Vagina (tissue), 2 donors: Measurements from ENCODE around the gene GJC2. TPM values are rescaled to one million over a fixed set of nuclear protein-coding genes. Genes with fewer than 3 reads are reported as not detected.

Source experiments
- DNase-seq, 2 donors: peaks; one replicate each; pipeline ENCODE4 v3.0.0-alpha.2; 2017; ENCODE audit errors: extremely low spot score in 2 of 2
- H3K27ac ChIP-seq: fragments of 200-600 bp; sonication (generic); one replicate; pipeline ENCODE4 v1.5.1; 2019
- H3K27me3 ChIP-seq: fragments of 200-600 bp; sonication (generic); one replicate; pipeline ENCODE4 v1.5.1; 2019
- H3K36me3 ChIP-seq, 2 donors: fragments of 200-600 bp; sonication (generic); one replicate each; pipeline ENCODE4 v1.5.1; 2017 to 2019
- H3K4me1 ChIP-seq: fragments of 200-600 bp; sonication (generic); one replicate; pipeline ENCODE4 v1.5.1; 2019
- H3K4me3 ChIP-seq, 2 donors: fragments of 200-600 bp; sonication (generic); 1 replicate in 1 of 2; 2 replicates in 1 of 2; pipeline ENCODE4 v1.5.1; 2016 to 2019
- H3K9me3 ChIP-seq: fragments of 200-600 bp; sonication (generic); one replicate; pipeline ENCODE4 v1.5.1; 2019
- CTCF ChIP-seq, 3 experiments: fragments of 450-650 bp in 2 of 3; fragments of 200-600 bp in 1 of 3; sonication (generic) in 1 of 3; IDR thresholded peaks; one replicate each; pipeline ENCODE4 v1.5.1; 2017 to 2019; ENCODE audit warnings: antibody characterized with exemption in 3 of 3, mild to moderate bottlenecking in 2 of 3, moderate library complexity in 2 of 3
- POLR2A ChIP-seq, 2 donors: fragments of 450-650 bp; IDR thresholded peaks; one replicate each; pipeline ENCODE4 v1.6.1; 2017; ENCODE audit warnings: antibody characterized with exemption in 2 of 2, mild to moderate bottlenecking in 2 of 2, moderate library complexity in 2 of 2
- POLR2AphosphoS5 ChIP-seq, 2 donors: sonication (generic); formaldehyde crosslinking; IDR thresholded peaks; one replicate each; pipeline ENCODE4 v1.9.0; 2017; ENCODE audit warnings: antibody characterized with exemption in 2 of 2, mild to moderate bottlenecking in 2 of 2, low read depth in 1 of 2; ENCODE audit not compliant: insufficient read depth in 1 of 2
- intact Hi-C: fragments of 100-400 bp; cut with DNase I; formaldehyde crosslinking; loops from one replicate; pipeline ENCODE4 v1.15.1; 2023
- total RNA-seq: library from RNA; depleted of rRNA; stranded (reverse); fragments of >200 nt; gene quantifications from one replicate; pipeline ENCODE4 v1.2.3, GENCODE V29; 2016

The GJC2 gene
- total RNA-seq, 1 donor from 2014 or later: 4.4 TPM

GRCh38 chr1:228174482-228175315, 25.0 kb downstream of the GJC2 start:
- Histone ChIP-seq H3K36me3 (peaks cover 0 to 10% of the 10 kb centered on the region in 2 donors), H3K27me3 (no peaks in the 10 kb centered on the region), H3K9me3 (no peaks in the 10 kb centered on the region), H3K4me1 (peaks cover 9% of the 10 kb centered on the region), H3K27ac (no peak overlapping the region), H3K4me3 (no peak overlapping the region)
- DNase-seq: no peak
- TF ChIP-seq POLR2AphosphoS5 (IDR thresholded peaks at IDR 0.05; ENCODE audit: insufficient read depth in 1 of 2, low read depth in 1 of 2): no peak
- TF ChIP-seq POLR2A (IDR thresholded peaks at IDR 0.05): no peak
- no peak for TF ChIP-seq CTCF (IDR thresholded peaks at IDR 0.05)
- intact Hi-C loops: no loop called here

- peaks cover 0 to 10% of the 10 kb centered on the region in 2 donors for H3K36me3 ChIP-seq
- no peak for TF ChIP-seq POLR2AphosphoS5 (IDR thresholded peaks at IDR 0.05; ENCODE audit: insufficient read depth in 1 of 2, low read depth in 1 of 2)
- no peak for TF ChIP-seq POLR2A (IDR thresholded peaks at IDR 0.05)
- no peak for TF ChIP-seq CTCF (IDR thresholded peaks at IDR 0.05)
- H3K27me3 ChIP-seq: no peaks in the 10 kb centered on the region
- no peak for DNase-seq
- no peaks in the 10 kb centered on the region for H3K9me3 ChIP-seq
- H3K4me1 ChIP-seq: peaks cover 9% of the 10 kb centered on the region
- H3K4me3 ChIP-seq: no peak overlapping the region
- intact Hi-C loops: no loop called here
- no peak overlapping the region for H3K27ac ChIP-seq
Measured at GRCh38 chr1:228175316-228176023, 25.7 kb downstream of the GJC2 start.

GRCh38 chr1:228176024-228176395, 26.3 kb downstream of the GJC2 start:
- intact Hi-C loops: no loop called here
- Histone ChIP-seq H3K4me3 (no peak overlapping the region), H3K36me3 (peaks cover 0 to 10% of the 10 kb centered on the region in 2 donors), H3K9me3 (no peaks in the 10 kb centered on the region), H3K4me1 (peaks cover 9% of the 10 kb centered on the region), H3K27me3 (no peaks in the 10 kb centered on the region), H3K27ac (no peak overlapping the region)
- TF ChIP-seq POLR2A (IDR thresholded peaks at IDR 0.05): no peak
- no peak for DNase-seq

GRCh38 chr1:228176461-228177182, 26.9 kb downstream of the GJC2 start:
- peaks cover 9% of the 10 kb centered on the region for H3K4me1 ChIP-seq
- H3K36me3 ChIP-seq: peaks cover 0 to 10% of the 10 kb centered on the region in 2 donors
- no peak for DNase-seq
- no peaks in the 10 kb centered on the region for H3K9me3 ChIP-seq
- H3K4me3 ChIP-seq: no peak overlapping the region
- TF ChIP-seq POLR2AphosphoS5 (IDR thresholded peaks at IDR 0.05; ENCODE audit: insufficient read depth in 1 of 2, low read depth in 1 of 2) (no peak), POLR2A (IDR thresholded peaks at IDR 0.05) (no peak), CTCF (IDR thresholded peaks at IDR 0.05) (no peak)
- intact Hi-C loops: no loop called here
- no peak overlapping the region for H3K27ac ChIP-seq
- no peaks in the 10 kb centered on the region for H3K27me3 ChIP-seq

- Histone ChIP-seq H3K27ac (no peak overlapping the region), H3K4me3 (no peak overlapping the region), H3K4me1 (peaks cover 9% of the 10 kb centered on the region), H3K36me3 (peaks cover 0 to 10% of the 10 kb centered on the region in 2 donors), H3K9me3 (no peaks in the 10 kb centered on the region), H3K27me3 (no peaks in the 10 kb centered on the region)
- TF ChIP-seq POLR2A (IDR thresholded peaks at IDR 0.05) (no peak), POLR2AphosphoS5 (IDR thresholded peaks at IDR 0.05; ENCODE audit: insufficient read depth in 1 of 2, low read depth in 1 of 2) (no peak), CTCF (IDR thresholded peaks at IDR 0.05) (no peak)
- intact Hi-C loops: no loop called here
- no peak for DNase-seq
Measured at GRCh38 chr1:228177183-228177475, 27.4 kb downstream of the GJC2 start.
